GM12878 (cell line): ENCODE data around the gene TECR. TPM values are rescaled to one million over a fixed set of nuclear protein-coding genes. Genes with fewer than 3 reads are reported as not detected.

Experiments
- ATAC-seq: fragments of 200-7000 bp; cut with Tn5 transposase; 3 replicates; pipeline ENCODE4 v1.9.1; 2020; ENCODE audit warnings: mild to moderate bottlenecking, moderate library complexity
- BruUV-seq: library from RNA; stranded (reverse); fragments of 400-500 nt; replicated peaks from 2 replicates; lab custom pipeline; 2021; lab: Mats Ljungman, UMichigan
- CTCF ChIA-PET: fragments of 300-600 bp; sonication (Branson Sonifier 250); formaldehyde crosslinking; extraction: SDS; loops from one replicate; lab custom pipeline; 2021; ENCODE audit warnings: inconsistent platforms; lab: Yijun Ruan, JAX
- POLR2A ChIA-PET: fragments of 350-600 bp; formaldehyde crosslinking; extraction: SDS; loops from one replicate; lab custom pipeline; 2021; ENCODE audit warnings: inconsistent platforms; lab: Charles Lee
- RAD21 ChIA-PET: fragments of 300-600 bp; sonication (Branson Sonifier 250); formaldehyde crosslinking; loops from one replicate; lab custom pipeline; 2023; ENCODE audit warnings: antibody characterized with exemption; ENCODE audit not compliant: unreplicated experiment; lab: Charles Lee
- SMC1A ChIA-PET: fragments of 300-600 bp; sonication (Branson Sonifier 250); formaldehyde crosslinking; loops from one replicate; lab custom pipeline; 2023; ENCODE audit not compliant: unreplicated experiment, uncharacterized antibody; lab: Charles Lee
- DNase-seq: peaks from one replicate; pipeline ENCODE4 v3.0.0-alpha.2; 2011; ENCODE audit warnings: low read depth, low spot score
- FAIRE-seq: peaks from 3 replicates; lab custom pipeline; 2011; peaks lifted over from hg19 to GRCh38; lab: Jason Lieb, UNC
- H2AFZ ChIP-seq: 2 replicates; pipeline ENCODE4 v1.6.0; 2011; ENCODE audit warnings: low read depth, low read length, control low read depth; ENCODE audit not compliant: control insufficient read depth
- H3K27ac ChIP-seq: 2 replicates; pipeline ENCODE4 v1.5.1; 2011; ENCODE audit warnings: control low read depth; ENCODE audit not compliant: control insufficient read depth, insufficient read depth
- H3K27me3 ChIP-seq, 2 experiments: replicated peaks in 1 of 2; 2 replicates each; pipeline versions ENCODE4 v1.6.0 to v1.6.1; 2011; ENCODE audit warnings: low read length in 1 of 2; ENCODE audit not compliant: control insufficient read depth in 2 of 2, insufficient read depth in 2 of 2
- H3K36me3 ChIP-seq, 2 experiments: 2 replicates each; pipeline ENCODE4 v1.5.1; 2011; ENCODE audit warnings: low read length in 1 of 2; ENCODE audit not compliant: control insufficient read depth in 2 of 2, insufficient read depth in 2 of 2
- H3K4me1 ChIP-seq: 2 replicates; pipeline ENCODE4 v1.6.1; 2011; ENCODE audit warnings: mild to moderate bottlenecking, low read length, moderate library complexity, mixed read lengths; ENCODE audit not compliant: control insufficient read depth, insufficient read depth
- H3K4me2 ChIP-seq: 2 replicates; pipeline ENCODE4 v1.6.0; 2011; ENCODE audit warnings: control low read depth; ENCODE audit not compliant: control insufficient read depth, insufficient read depth
- H3K4me3 ChIP-seq: fragments of 200-600 bp; sonication (generic); 2 replicates; pipeline ENCODE4 v1.5.1; 2016
- H3K79me2 ChIP-seq: 2 replicates; pipeline ENCODE4 v1.6.0; 2011; ENCODE audit warnings: low read length; ENCODE audit not compliant: control insufficient read depth, insufficient read depth
- H3K9ac ChIP-seq: 2 replicates; pipeline ENCODE4 v1.8.0; 2011; ENCODE audit warnings: low read length, control low read depth, mixed read lengths; ENCODE audit not compliant: control insufficient read depth, insufficient read depth
- H3K9me3 ChIP-seq: replicated peaks from 3 replicates; pipeline ENCODE4 v1.5.1; 2011; ENCODE audit warnings: mild to moderate bottlenecking, low read length; ENCODE audit not compliant: control insufficient read depth, insufficient read depth
- H4K20me1 ChIP-seq: 2 replicates; pipeline ENCODE4 v1.6.0; 2011; ENCODE audit not compliant: control insufficient read depth, insufficient read depth
- HDAC2 ChIP-seq: fragments of 200-600 bp; sonication (generic); IDR thresholded peaks from 2 replicates; pipeline ENCODE4 v1.6.1; 2017
- KLF5 ChIP-seq: fragments of 450-650 bp; IDR thresholded peaks from 2 replicates; pipeline ENCODE4 v1.6.1; 2014; ENCODE audit warnings: mild to moderate bottlenecking; ENCODE audit not compliant: partially characterized antibody
- MYB ChIP-seq: fragments of 150-350 bp; IDR thresholded peaks from 2 replicates; pipeline ENCODE4 v1.6.1; 2014; ENCODE audit warnings: mild to moderate bottlenecking, low read depth, low read length, borderline replicate concordance
- MYC ChIP-seq: IDR thresholded peaks from 2 replicates; pipeline ENCODE4 v1.6.1; 2011; ENCODE audit warnings: mild to moderate bottlenecking, low read length, moderate library complexity, inconsistent platforms; ENCODE audit not compliant: insufficient read depth, insufficient replicate concordance, insufficient read length, severe bottlenecking
- NFXL1 ChIP-seq: fragments of 450-650 bp; IDR thresholded peaks from 2 replicates; pipeline ENCODE4 v1.6.1; 2017; ENCODE audit warnings: antibody characterized with exemption, mild to moderate bottlenecking, borderline replicate concordance
- NRF1 ChIP-seq: conservative IDR thresholded peaks from 2 replicates; pipeline ENCODE4 v1.6.1; 2011; ENCODE audit warnings: mild to moderate bottlenecking, low read depth, low read length, improper control_type of control experiment
- POU2F2 ChIP-seq: IDR thresholded peaks from 3 replicates; pipeline ENCODE4 v1.6.1; 2011; ENCODE audit warnings: low read depth, mild to moderate bottlenecking, low read length, borderline replicate concordance
- RBBP5 ChIP-seq: fragments of 200-600 bp; sonication (generic); conservative IDR thresholded peaks from 2 replicates; pipeline ENCODE4 v1.6.1; 2016
- SP1 ChIP-seq: IDR thresholded peaks from one replicate; pipeline ENCODE4 v1.6.1; 2011; ENCODE audit warnings: low read depth, low read length
- TAF1 ChIP-seq: IDR thresholded peaks from 2 replicates; pipeline ENCODE4 v1.6.1; 2011; ENCODE audit warnings: mild to moderate bottlenecking, low read depth, low read length, borderline replicate concordance
- TCF7 ChIP-seq: IDR thresholded peaks from 2 replicates; pipeline ENCODE4 v1.6.1; 2014; ENCODE audit warnings: antibody characterized with exemption, borderline replicate concordance
- YY1 ChIP-seq: IDR thresholded peaks from 2 replicates; pipeline ENCODE4 v1.6.1; 2011; ENCODE audit warnings: low read depth, mild to moderate bottlenecking, low read length
- ZBED1 ChIP-seq: IDR thresholded peaks from 2 replicates; pipeline ENCODE4 v1.6.1; 2016; ENCODE audit warnings: borderline replicate concordance
- WGBS: methylation state at CpG from one replicate; pipeline ENCODE4 v1.1.6; 2016; ENCODE audit warnings: low lambda C conversion rate; ENCODE audit not compliant: insufficient replicate concordance, insufficient coverage; ENCODE audit errors: missing lambda C conversion rate; 5-methylcytosine and 5-hydroxymethylcytosine counted together
- in situ Hi-C: fragments of 300-500 bp; cut with MboI; formaldehyde crosslinking; loops from 9 replicates; pipeline ENCODE4 v1.14.3; 2018; ENCODE audit warnings: mixed read lengths
- intact Hi-C: fragments of 100-400 bp; cut with micrococcal nuclease; formaldehyde crosslinking; loops from one replicate; pipeline ENCODE4 v1.14.2; 2022; ENCODE audit not compliant: unreplicated experiment
- polyA plus RNA-seq, 11 experiments: library from polyadenylated mRNA; depleted of rRNA in 4 of 11; unstranded in 6 of 11; stranded (reverse) in 5 of 11; fragments of >200 nt; fragmentation: Nextera tagmentation in 4 of 11; fragmentation: Illumina TruSeq in 1 of 11; extraction: Ambion mirVana in 4 of 11; extraction: Trizol in 1 of 11; gene quantifications; 1 replicate in 1 of 11; 2 replicates in 10 of 11; pipeline versions ENCODE4 v1.2.1 to v1.2.3, GENCODE V29; 2011 to 2016; ENCODE audit warnings: inconsistent platforms in 2 of 11, missing spikeins in 2 of 11, low read depth in 1 of 11
- total RNA-seq, 4 experiments: library from RNA; depleted of rRNA in 3 of 4; stranded (reverse); fragments of >200 nt in 3 of 4; fragmentation: Illumina TruSeq in 1 of 4; extraction: Trizol in 1 of 4; gene quantifications; 2 replicates each; pipeline versions ENCODE4 v1.2.1 to v1.2.3, GENCODE V29; 2013 to 2021
- TF ChIP-seq, protein P1 (sequence below): fragments of 450-650 bp; IDR thresholded peaks from 2 replicates; pipeline ENCODE4 v1.6.1; 2017; ENCODE audit warnings: mild to moderate bottlenecking, moderate library complexity

The TECR gene
- total and polyA plus RNA-seq, 10 of the 15 experiments (the other 5 are each of a cell fraction or from before 2014, with no cell fraction given): 9.6 to 157 (median 64.2) TPM

DNA sequence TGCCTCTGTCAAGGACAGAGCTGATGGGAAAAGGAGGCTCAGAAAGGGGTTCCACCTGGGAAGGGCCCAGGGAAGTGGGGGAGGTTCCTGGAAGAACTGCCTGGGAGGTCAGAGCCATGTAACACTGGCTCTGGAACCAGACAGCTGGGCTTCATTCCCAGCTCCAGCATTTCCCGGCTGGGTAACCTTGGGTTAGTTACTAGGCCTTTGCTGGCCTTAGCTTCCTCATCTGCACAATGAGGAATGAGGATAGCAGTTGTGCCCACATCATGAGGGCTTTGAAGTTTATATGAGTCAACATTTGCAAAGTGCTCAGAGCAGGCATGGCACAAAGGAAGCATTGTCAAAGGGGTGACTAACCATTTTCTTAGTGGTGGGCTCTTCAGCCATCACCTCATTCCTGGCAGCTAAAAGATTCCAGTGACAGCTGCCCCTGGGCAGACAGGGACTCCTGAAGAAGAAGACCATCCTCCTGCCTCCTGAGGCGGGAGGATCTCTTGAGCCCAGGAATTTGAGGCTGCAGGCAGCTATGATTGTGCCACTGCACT is 9.5 kb upstream of the TECR start:
- in situ Hi-C loops: no loop called here
- ChIA-PET SMC1A (interaction anchor here (1.1 kb wide), 1 partner anchor 9 kb away, joined by 3 read pairs; no protein-coding TSS in a partner anchor), POLR2A (interaction anchor here (1.5 kb wide), 1 partner anchor 9 kb away, joined by 3 read pairs; the partner anchor contains the start of gene TECR), CTCF (interaction anchor here (4.9 kb wide), 1 partner anchor 14 kb away, joined by 41 read pairs; no protein-coding TSS in a partner anchor), RAD21 (no interaction called here)
- H3K4me1 ChIP-seq: peaks cover 9% of the 10 kb centered on the region
- intact Hi-C loops: no loop called here
- DNase-seq (no peak), FAIRE-seq (no peak), ATAC-seq (no peak)
- peaks cover 0 to 8% of the 10 kb centered on the region in 2 experiments; a peak in 3 of 4 replicates for H3K36me3 ChIP-seq
- no peak overlapping the region for H3K27ac ChIP-seq
- H3K4me3 ChIP-seq: no peak overlapping the region
- BruUV-seq: no TSS peak
- WGBS: 48% methylated on average over 2 of the region's 2 CpGs
- no peaks in the 10 kb centered on the region for H3K9me3 ChIP-seq
- no peak overlapping the region for H2AFZ ChIP-seq
- H3K9ac ChIP-seq: no peak overlapping the region
- H3K79me2 ChIP-seq: peaks cover 30% of the 10 kb centered on the region
- no peak overlapping the region for H3K4me2 ChIP-seq
- no peaks in the 10 kb centered on the region for H3K27me3 ChIP-seq
- H4K20me1 ChIP-seq: peaks cover 3% of the 10 kb centered on the region; the same call in 1 of the 2 replicates
- TF ChIP-seq TCF7 (no peak), NFXL1 (no peak), SP1 (no peak)
- TF ChIP-seq, all 136 proteins: peak for 0

DNA sequence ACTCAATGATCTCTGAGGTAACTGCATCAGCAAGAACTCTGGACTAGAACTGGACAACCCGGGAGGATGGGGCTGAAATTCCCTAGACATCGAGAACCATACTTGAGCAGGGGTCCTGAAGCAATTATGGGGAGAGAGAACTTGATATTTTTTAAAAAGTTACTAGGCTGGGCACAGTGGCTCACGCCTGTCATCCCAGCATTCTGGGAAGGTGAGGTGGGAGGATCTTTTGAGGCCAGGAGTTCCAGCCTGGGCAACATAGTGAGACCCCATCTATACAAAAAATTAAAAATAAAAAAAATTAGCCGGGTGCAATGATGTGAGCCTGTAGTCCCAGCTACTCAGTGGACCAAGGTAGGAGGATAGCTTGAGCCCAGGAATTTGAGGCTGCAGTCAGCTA is 8.9 kb upstream of the TECR start:
- Histone ChIP-seq H3K36me3 (peaks cover 0 to 6% of the 10 kb centered on the region in 2 experiments; a peak in 3 of 4 replicates), H3K4me2 (no peak overlapping the region), H3K9me3 (no peaks in the 10 kb centered on the region), H3K79me2 (peaks cover 27% of the 10 kb centered on the region), H3K4me3 (no peak overlapping the region), H3K27ac (no peak overlapping the region), H3K9ac (no peak overlapping the region), H3K4me1 (peaks cover 9% of the 10 kb centered on the region), H3K27me3 (no peaks in the 10 kb centered on the region), H2AFZ (no peak overlapping the region), H4K20me1 (peaks cover 3% of the 10 kb centered on the region; the same call in 1 of the 2 replicates)
- in situ Hi-C loops: no loop called here
- ChIA-PET POLR2A (interaction anchor here (1.5 kb wide), 1 partner anchor 9 kb away, joined by 3 read pairs; the partner anchor contains the start of gene TECR), RAD21 (no interaction called here), SMC1A (interaction anchor here (1.1 kb wide), 1 partner anchor 8 kb away, joined by 3 read pairs; no protein-coding TSS in a partner anchor), CTCF (no interaction called here)
- 76% methylated on average over 4 of the region's 4 CpGs for WGBS
- no peak for DNase-seq
- intact Hi-C loops: no loop called here
- no peak for FAIRE-seq
- BruUV-seq: no TSS peak
- ATAC-seq: no peak
- TF ChIP-seq KLF5: no peak
- no peak for TF ChIP-seq ZBED1
- TF ChIP-seq YY1: no peak
- TF ChIP-seq, protein P1, sequence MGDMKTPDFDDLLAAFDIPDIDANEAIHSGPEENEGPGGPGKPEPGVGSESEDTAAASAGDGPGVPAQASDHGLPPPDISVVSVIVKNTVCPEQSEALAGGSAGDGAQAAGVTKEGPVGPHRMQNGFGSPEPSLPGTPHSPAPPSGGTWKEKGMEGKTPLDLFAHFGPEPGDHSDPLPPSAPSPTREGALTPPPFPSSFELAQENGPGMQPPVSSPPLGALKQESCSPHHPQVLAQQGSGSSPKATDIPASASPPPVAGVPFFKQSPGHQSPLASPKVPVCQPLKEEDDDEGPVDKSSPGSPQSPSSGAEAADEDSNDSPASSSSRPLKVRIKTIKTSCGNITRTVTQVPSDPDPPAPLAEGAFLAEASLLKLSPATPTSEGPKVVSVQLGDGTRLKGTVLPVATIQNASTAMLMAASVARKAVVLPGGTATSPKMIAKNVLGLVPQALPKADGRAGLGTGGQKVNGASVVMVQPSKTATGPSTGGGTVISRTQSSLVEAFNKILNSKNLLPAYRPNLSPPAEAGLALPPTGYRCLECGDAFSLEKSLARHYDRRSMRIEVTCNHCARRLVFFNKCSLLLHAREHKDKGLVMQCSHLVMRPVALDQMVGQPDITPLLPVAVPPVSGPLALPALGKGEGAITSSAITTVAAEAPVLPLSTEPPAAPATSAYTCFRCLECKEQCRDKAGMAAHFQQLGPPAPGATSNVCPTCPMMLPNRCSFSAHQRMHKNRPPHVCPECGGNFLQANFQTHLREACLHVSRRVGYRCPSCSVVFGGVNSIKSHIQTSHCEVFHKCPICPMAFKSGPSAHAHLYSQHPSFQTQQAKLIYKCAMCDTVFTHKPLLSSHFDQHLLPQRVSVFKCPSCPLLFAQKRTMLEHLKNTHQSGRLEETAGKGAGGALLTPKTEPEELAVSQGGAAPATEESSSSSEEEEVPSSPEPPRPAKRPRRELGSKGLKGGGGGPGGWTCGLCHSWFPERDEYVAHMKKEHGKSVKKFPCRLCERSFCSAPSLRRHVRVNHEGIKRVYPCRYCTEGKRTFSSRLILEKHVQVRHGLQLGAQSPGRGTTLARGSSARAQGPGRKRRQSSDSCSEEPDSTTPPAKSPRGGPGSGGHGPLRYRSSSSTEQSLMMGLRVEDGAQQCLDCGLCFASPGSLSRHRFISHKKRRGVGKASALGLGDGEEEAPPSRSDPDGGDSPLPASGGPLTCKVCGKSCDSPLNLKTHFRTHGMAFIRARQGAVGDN: no peak
- no peak for TF ChIP-seq NRF1
- TF ChIP-seq MYC: no peak
- TF ChIP-seq HDAC2: no peak
- TF ChIP-seq TAF1: no peak
- no peak for TF ChIP-seq MYB
- no peak for TF ChIP-seq POU2F2
- TF ChIP-seq RBBP5: no peak
